IMR-90 (cell line): ENCODE data around the gene IRS2. TPM values are rescaled to one million over a fixed set of nuclear protein-coding genes. Genes with fewer than 3 reads are reported as not detected.

Source experiments
- ATAC-seq: fragments of 200-7000 bp; cut with Tn5 transposase; 2 replicates; pipeline ENCODE4 v1.9.1; 2020; ENCODE audit warnings: low read depth, mild to moderate bottlenecking, moderate library complexity
- BruUV-seq: library from RNA; stranded (reverse); fragments of 400-500 nt; replicated peaks from 2 replicates; lab custom pipeline; 2021; lab: Mats Ljungman, UMichigan
- CTCF ChIA-PET: fragments of 300-600 bp; formaldehyde crosslinking; extraction: SDS; loops from one replicate; lab custom pipeline; 2021; ENCODE audit warnings: antibody characterized with exemption; lab: Yijun Ruan, JAX
- POLR2A ChIA-PET: fragments of 300-600 bp; sonication (Branson Sonifier 250); formaldehyde crosslinking; loops from one replicate; lab custom pipeline; 2022; ENCODE audit warnings: antibody characterized with exemption; ENCODE audit not compliant: unreplicated experiment; lab: Charles Lee
- DNase-seq: peaks from one replicate; pipeline ENCODE4 v3.0.0; 2013
- H2AFZ ChIP-seq: replicated peaks from 2 replicates; pipeline ENCODE3; 2013; ENCODE audit warnings: low read length, mild to moderate bottlenecking; ENCODE audit not compliant: poor library complexity
- H2AK5ac ChIP-seq: 2 replicates; pipeline ENCODE4 v1.6.1; 2013; ENCODE audit warnings: low read depth, low read length, inconsistent platforms
- H2AK9ac ChIP-seq: replicated peaks from 2 replicates; pipeline ENCODE3; 2013; ENCODE audit warnings: mild to moderate bottlenecking, low read depth, low read length, moderate library complexity; ENCODE audit not compliant: poor library complexity
- H2BK120ac ChIP-seq: 2 replicates; pipeline ENCODE4 v1.6.1; 2013; ENCODE audit warnings: low read depth, low read length, inconsistent platforms
- H2BK15ac ChIP-seq: 3 replicates; pipeline ENCODE4 v1.6.1; 2013; ENCODE audit warnings: low read depth, low read length, inconsistent platforms
- H2BK20ac ChIP-seq: 2 replicates; pipeline ENCODE4 v1.6.1; 2013; ENCODE audit warnings: low read depth, mild to moderate bottlenecking, inconsistent platforms, low read length, moderate library complexity
- H2BK5ac ChIP-seq: 2 replicates; pipeline ENCODE4 v1.6.1; 2013; ENCODE audit warnings: mild to moderate bottlenecking, low read depth, low read length, inconsistent platforms; ENCODE audit not compliant: poor library complexity, severe bottlenecking
- H3K14ac ChIP-seq: replicated peaks from 2 replicates; pipeline ENCODE4 v1.6.1; 2013; ENCODE audit warnings: low read depth, low read length, inconsistent platforms
- H3K18ac ChIP-seq: 2 replicates; pipeline ENCODE4 v1.6.1; 2013; ENCODE audit warnings: low read depth, low read length, control low read depth
- H3K23ac ChIP-seq: 2 replicates; pipeline ENCODE4 v1.6.1; 2013; ENCODE audit warnings: low read depth, low read length, inconsistent platforms
- H3K27ac ChIP-seq: 2 replicates; pipeline ENCODE4 v1.5.1; 2013; ENCODE audit warnings: mild to moderate bottlenecking, control low read depth, low read length; ENCODE audit not compliant: insufficient read depth
- H3K27me3 ChIP-seq: 2 replicates; pipeline ENCODE4 v1.6.1; 2013; ENCODE audit warnings: low read length; ENCODE audit not compliant: control insufficient read depth, insufficient read depth
- H3K36me3 ChIP-seq: 2 replicates; pipeline ENCODE4 v1.6.1; 2013; ENCODE audit warnings: low read length, mixed read lengths; ENCODE audit not compliant: control insufficient read depth, insufficient read depth
- H3K4ac ChIP-seq: 2 replicates; pipeline ENCODE4 v1.6.1; 2013; ENCODE audit warnings: low read depth, low read length, inconsistent platforms
- H3K4me1 ChIP-seq: 2 replicates; pipeline ENCODE4 v1.6.1; 2013; ENCODE audit warnings: low read length, mixed read lengths; ENCODE audit not compliant: control insufficient read depth, insufficient read depth
- H3K4me2 ChIP-seq: 2 replicates; pipeline ENCODE4 v1.6.1; 2013; ENCODE audit warnings: low read depth, mild to moderate bottlenecking, control low read depth, low read length, moderate library complexity
- H3K4me3 ChIP-seq: 2 replicates; pipeline ENCODE4 v1.5.1; 2013; ENCODE audit warnings: low read depth, mild to moderate bottlenecking, control low read depth, low read length, moderate library complexity; ENCODE audit not compliant: insufficient read depth
- H3K56ac ChIP-seq: 2 replicates; pipeline ENCODE4 v1.6.1; 2013; ENCODE audit warnings: low read length, inconsistent platforms; ENCODE audit not compliant: insufficient read depth; ENCODE audit errors: extremely low read depth
- H3K79me1 ChIP-seq, 2 experiments: 2 replicates each; pipeline ENCODE4 v1.6.1; 2013; ENCODE audit warnings: low read length in 2 of 2, inconsistent platforms in 1 of 2, low read depth in 1 of 2
- H3K9ac ChIP-seq: 2 replicates; pipeline ENCODE4 v1.6.1; 2013; ENCODE audit warnings: low read depth, low read length, control low read depth
- H3K9me1 ChIP-seq: 2 replicates; pipeline ENCODE4 v1.6.1; 2013; ENCODE audit warnings: low read length, inconsistent platforms; ENCODE audit not compliant: insufficient read depth
- H3K9me3 ChIP-seq: 2 replicates; pipeline ENCODE4 v1.6.1; 2013; ENCODE audit warnings: low read length; ENCODE audit not compliant: control insufficient read depth, insufficient read depth
- H4K20me1 ChIP-seq: 2 replicates; pipeline ENCODE4 v1.6.1; 2013; ENCODE audit warnings: low read length, inconsistent platforms; ENCODE audit not compliant: insufficient read depth
- H4K5ac ChIP-seq: 2 replicates; pipeline ENCODE4 v1.6.1; 2013; ENCODE audit warnings: mild to moderate bottlenecking, low read depth, low read length, control low read depth
- H4K8ac ChIP-seq, 2 experiments: 2 replicates each; pipeline ENCODE4 v1.6.1; 2013; ENCODE audit warnings: low read depth in 2 of 2, low read length in 2 of 2, control low read depth in 1 of 2, inconsistent platforms in 1 of 2
- H4K91ac ChIP-seq: 2 replicates; pipeline ENCODE4 v1.6.1; 2013; ENCODE audit warnings: low read depth, low read length, inconsistent platforms; ENCODE audit not compliant: insufficient read depth
- BHLHE40 ChIP-seq: fragments of 150-350 bp; IDR thresholded peaks from 2 replicates; pipeline ENCODE4 v1.6.1; 2016; ENCODE audit warnings: mild to moderate bottlenecking, low read depth, low read length
- CEBPB ChIP-seq: IDR thresholded peaks from 2 replicates; pipeline ENCODE4 v1.6.1; 2012; ENCODE audit warnings: low read depth, low read length, improper control_type of control experiment
- FOS ChIP-seq: fragments of 150-350 bp; IDR thresholded peaks from 2 replicates; pipeline ENCODE4 v1.6.1; 2016; ENCODE audit warnings: low read depth, low read length
- MAFK ChIP-seq: IDR thresholded peaks from 2 replicates; pipeline ENCODE4 v1.6.1; 2012; ENCODE audit warnings: low read depth, low read length, improper control_type of control experiment
- MAZ ChIP-seq: IDR thresholded peaks from 2 replicates; pipeline ENCODE4 v1.6.1; 2012; ENCODE audit warnings: low read depth, mild to moderate bottlenecking, low read length, improper control_type of control experiment, moderate library complexity, borderline replicate concordance
- MXI1 ChIP-seq: IDR thresholded peaks from 2 replicates; pipeline ENCODE4 v1.6.1; 2012; ENCODE audit warnings: low read depth, mild to moderate bottlenecking, low read length, moderate library complexity, borderline replicate concordance
- NFE2L2 ChIP-seq: fragments of 150-350 bp; IDR thresholded peaks from 2 replicates; pipeline ENCODE4 v1.6.1; 2016; ENCODE audit warnings: low read depth, mild to moderate bottlenecking, low read length
- POLR2A ChIP-seq: IDR thresholded peaks from 2 replicates; pipeline ENCODE4 v1.6.1; 2012; ENCODE audit warnings: mild to moderate bottlenecking, low read depth, low read length
- RAD21 ChIP-seq: IDR thresholded peaks from 2 replicates; pipeline ENCODE4 v1.6.1; 2012; ENCODE audit warnings: low read length, improper control_type of control experiment
- RCOR1 ChIP-seq: IDR thresholded peaks from 2 replicates; pipeline ENCODE4 v1.6.1; 2012; ENCODE audit warnings: mild to moderate bottlenecking, low read length, improper control_type of control experiment; ENCODE audit not compliant: insufficient replicate concordance
- RFX5 ChIP-seq: IDR thresholded peaks from 2 replicates; pipeline ENCODE4 v1.8.0; 2012; ENCODE audit warnings: low read depth, mild to moderate bottlenecking, low read length, moderate library complexity
- SMC3 ChIP-seq: fragments of 150-350 bp; IDR thresholded peaks from 2 replicates; pipeline ENCODE4 v1.6.1; 2016; ENCODE audit warnings: low read depth, mild to moderate bottlenecking, antibody characterized with exemption, low read length, moderate library complexity
- WGBS, 2 experiments: methylation state at CpG; one replicate each; pipeline versions ENCODE4 v1.1.5 to v1.1.7; 2013; ENCODE audit warnings: missing lambda C conversion rate in 2 of 2; ENCODE audit not compliant: insufficient read length in 1 of 2; ENCODE audit errors: extremely low coverage in 2 of 2; 5-methylcytosine and 5-hydroxymethylcytosine counted together
- dilution Hi-C: fragments of 300-500 bp; cut with HindIII; formaldehyde crosslinking; loops from one replicate; pipeline ENCODE4 v1.14.3; 2018; ENCODE audit warnings: low sequenced_read_pairs; ENCODE audit not compliant: unreplicated experiment
- in situ Hi-C: fragments of 300-500 bp; cut with MboI; formaldehyde crosslinking; loops from 3 replicates; pipeline ENCODE4 v1.14.3; 2019; ENCODE audit warnings: low sequenced_read_pairs, inconsistent platforms, mixed read lengths
- intact Hi-C: fragments of 100-400 bp; cut with micrococcal nuclease; formaldehyde crosslinking; loops from 2 replicates; pipeline ENCODE4 v1.10.0; 2022
- polyA plus RNA-seq, 3 experiments: library from polyadenylated mRNA; depleted of rRNA; stranded (reverse); fragments of >200 nt; gene quantifications; 2 replicates each; pipeline ENCODE4 v1.2.3, GENCODE V29; 2012; ENCODE audit warnings: low replicate concordance in 1 of 3
- total RNA-seq: library from RNA; depleted of rRNA; stranded (reverse); fragments of >200 nt; gene quantifications from 2 replicates; pipeline ENCODE4 v1.2.3, GENCODE V29; 2012
- TF ChIP-seq, protein P1 (sequence below): fragments of 150-350 bp; IDR thresholded peaks from 2 replicates; pipeline ENCODE4 v1.6.1; 2017; ENCODE audit warnings: mild to moderate bottlenecking, antibody characterized with exemption, low read length, low read depth

IRS2 gene
- total and polyA plus RNA-seq, 2 of the 4 experiments (the other 2 are of a cell fraction), result 0.36 to 1.4 TPM

GRCh38 chr13:109782066-109782822 lies 4.1 kb downstream of the IRS2 start:
- intact Hi-C loops (no loop called here), in situ Hi-C loops (no loop called here), dilution Hi-C loops (loop anchor here (25.0 kb wide), 1 partner anchor 330 kb away; no protein-coding TSS in a partner anchor)
- H4K91ac ChIP-seq, result no peak overlapping the region
- POLR2A ChIA-PET, result no interaction called here
- no peak overlapping the region for H3K4ac ChIP-seq
- no peak overlapping the region for H3K18ac ChIP-seq
- no peak overlapping the region for H3K14ac ChIP-seq
- H4K20me1 ChIP-seq, result peaks cover 47% of the 10 kb centered on the region
- no peak overlapping the region for H3K9ac ChIP-seq
- H3K4me1 ChIP-seq, result peaks cover 17% of the 10 kb centered on the region
- no peak overlapping the region for H2BK20ac ChIP-seq
- H3K4me3 ChIP-seq, result no peak overlapping the region
- no peak overlapping the region for H2BK15ac ChIP-seq
- ATAC-seq, result no peak
- H3K79me1 ChIP-seq, result peaks cover 17 to 39% of the 10 kb centered on the region in 2 experiments; a peak in 3 of 4 replicates
- CTCF ChIA-PET, result no interaction called here
- H3K56ac ChIP-seq, result no peak overlapping the region
- WGBS, 2 experiments, result 99% methylated on average over 47 of the region's 77 CpGs; no CpG with 5 or more reads in 1 of the 2 experiments
- DNase-seq, result no peak
- no peak overlapping the region for H2BK5ac ChIP-seq
- peak overlapping the region; percentile 63 for H2AFZ ChIP-seq
- no peak overlapping the region for H3K27ac ChIP-seq
- no peaks in the 10 kb centered on the region for H3K27me3 ChIP-seq
- H3K36me3 ChIP-seq, result peaks cover 28% of the 10 kb centered on the region
- H3K23ac ChIP-seq, result no peak overlapping the region
- H2AK5ac ChIP-seq, result no peak overlapping the region
- H2AK9ac ChIP-seq, result no peak overlapping the region
- H3K9me3 ChIP-seq, result no peaks in the 10 kb centered on the region
- H4K8ac ChIP-seq, result no peak overlapping the region
- no peak overlapping the region for H4K5ac ChIP-seq
- H3K9me1 ChIP-seq, result peaks cover 3% of the 10 kb centered on the region; the same call in 1 of the 2 replicates
- no peak overlapping the region for H2BK120ac ChIP-seq
- TF ChIP-seq RAD21 (no peak), MXI1 (no peak), POLR2A (no peak), MAFK (no peak), SMC3 (no peak), RFX5 (no peak), FOS (no peak), RCOR1 (no peak), NFE2L2 (no peak), MAZ (no peak), CEBPB (no peak), BHLHE40 (no peak)
- TF ChIP-seq, protein P1, sequence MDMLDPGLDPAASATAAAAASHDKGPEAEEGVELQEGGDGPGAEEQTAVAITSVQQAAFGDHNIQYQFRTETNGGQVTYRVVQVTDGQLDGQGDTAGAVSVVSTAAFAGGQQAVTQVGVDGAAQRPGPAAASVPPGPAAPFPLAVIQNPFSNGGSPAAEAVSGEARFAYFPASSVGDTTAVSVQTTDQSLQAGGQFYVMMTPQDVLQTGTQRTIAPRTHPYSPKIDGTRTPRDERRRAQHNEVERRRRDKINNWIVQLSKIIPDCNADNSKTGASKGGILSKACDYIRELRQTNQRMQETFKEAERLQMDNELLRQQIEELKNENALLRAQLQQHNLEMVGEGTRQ, result no peak
- no peak overlapping the region; the same call in 1 of the 2 replicates for H3K4me2 ChIP-seq
- BruUV-seq, result no TSS peak
